ENCODE data around the gene CFAP20.

GRCh38 chr16:58085171-58085570, 44.0 kb downstream of the CFAP20 start:
- no peak for TF ChIP-seq EZH2phosphoT487 (IDR thresholded peaks at IDR 0.05; ENCODE audit: borderline replicate concordance, low read length)
- TF ChIP-seq, protein P1, sequence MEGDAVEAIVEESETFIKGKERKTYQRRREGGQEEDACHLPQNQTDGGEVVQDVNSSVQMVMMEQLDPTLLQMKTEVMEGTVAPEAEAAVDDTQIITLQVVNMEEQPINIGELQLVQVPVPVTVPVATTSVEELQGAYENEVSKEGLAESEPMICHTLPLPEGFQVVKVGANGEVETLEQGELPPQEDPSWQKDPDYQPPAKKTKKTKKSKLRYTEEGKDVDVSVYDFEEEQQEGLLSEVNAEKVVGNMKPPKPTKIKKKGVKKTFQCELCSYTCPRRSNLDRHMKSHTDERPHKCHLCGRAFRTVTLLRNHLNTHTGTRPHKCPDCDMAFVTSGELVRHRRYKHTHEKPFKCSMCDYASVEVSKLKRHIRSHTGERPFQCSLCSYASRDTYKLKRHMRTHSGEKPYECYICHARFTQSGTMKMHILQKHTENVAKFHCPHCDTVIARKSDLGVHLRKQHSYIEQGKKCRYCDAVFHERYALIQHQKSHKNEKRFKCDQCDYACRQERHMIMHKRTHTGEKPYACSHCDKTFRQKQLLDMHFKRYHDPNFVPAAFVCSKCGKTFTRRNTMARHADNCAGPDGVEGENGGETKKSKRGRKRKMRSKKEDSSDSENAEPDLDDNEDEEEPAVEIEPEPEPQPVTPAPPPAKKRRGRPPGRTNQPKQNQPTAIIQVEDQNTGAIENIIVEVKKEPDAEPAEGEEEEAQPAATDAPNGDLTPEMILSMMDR (IDR thresholded peaks at IDR 0.05; ENCODE audit: low read depth, low read length, poor library complexity, severe bottlenecking): no peak
